Fibroblast of the aortic adventitia (primary cell): Measurements from ENCODE around the gene ARAP2. TPM values are rescaled to one million over a fixed set of nuclear protein-coding genes. Genes with fewer than 3 reads are reported as not detected.

Source experiments
- DNase-seq: peaks from one replicate; pipeline ENCODE4 v3.0.0-alpha.2; 2010; ENCODE audit warnings: low read depth
- H3K4me3 ChIP-seq: 2 replicates; pipeline ENCODE4 v1.5.1; 2011; ENCODE audit warnings: low read depth, mild to moderate bottlenecking, control low read depth, low read length, moderate library complexity
- CTCF ChIP-seq: IDR thresholded peaks from 2 replicates; pipeline ENCODE4 v1.5.1; 2011; ENCODE audit warnings: mild to moderate bottlenecking, low read length, control low read depth, inconsistent platforms; ENCODE audit not compliant: insufficient read depth
- total RNA-seq: library from RNA; depleted of rRNA; stranded (reverse); fragments of >200 nt; gene quantifications from 2 replicates; pipeline ENCODE4 v1.2.3, GENCODE V29; 2012; ENCODE audit warnings: low replicate concordance

ARAP2 gene
- total RNA-seq, 1 donor = 0.63 TPM

- no peak for TF ChIP-seq CTCF
- no peak for DNase-seq
- H3K4me3 ChIP-seq = no peak overlapping the region
These were observed 39.7 kb upstream of the ARAP2 start for GRCh38 chr4:36283912-36284465.

GRCh38 chr4:36282503-36283030 is 38.3 kb upstream of the ARAP2 start:
- TF ChIP-seq CTCF = no peak
- no peak for DNase-seq
- no peak overlapping the region for H3K4me3 ChIP-seq

GRCh38 chr4:36281384-36282106 is 37.2 kb upstream of the ARAP2 start, which contains the start of gene DTHD1:
Gene DTHD1, plus strand, starts transcription at chr4:36281616. Its CDS starts 143 bp downstream, at chr4:36281759.
- DNase-seq = no peak
- no peak for TF ChIP-seq CTCF
- no peak within 1 kb of the TSS for H3K4me3 ChIP-seq

GRCh38 chr4:36280555-36280954 is 36.2 kb upstream of the ARAP2 start:
- no peak for DNase-seq
- H3K4me3 ChIP-seq = no peak overlapping the region
- no peak for TF ChIP-seq CTCF

- no peak overlapping the region for H3K4me3 ChIP-seq
- no peak for TF ChIP-seq CTCF
- no peak for DNase-seq
These were observed 34.5 kb upstream of the ARAP2 start for GRCh38 chr4:36278789-36279188.

GRCh38 chr4:36277533-36277932 is 33.2 kb upstream of the ARAP2 start:
- TF ChIP-seq CTCF = no peak
- no peak for DNase-seq
- no peak overlapping the region for H3K4me3 ChIP-seq
